Astrocyte (in vitro differentiated cells and primary cell): ENCODE results near the gene SLC17A1. TPM values are rescaled to one million over a fixed set of nuclear protein-coding genes. Genes with fewer than 3 reads are reported as not detected.
A peak's percentile ranks its signal among the peaks of the same experiment; 100 is the strongest.

ENCODE experiments used
- DNase-seq: peaks from one replicate; pipeline ENCODE4 v3.0.0-alpha.2; 2010; ENCODE audit warnings: low read depth
- FAIRE-seq: peaks from 2 replicates; lab custom pipeline; 2011; peaks lifted over from hg19 to GRCh38; lab: Jason Lieb, UNC
- H2AFZ ChIP-seq: 2 replicates; pipeline ENCODE4 v1.6.0; 2012; ENCODE audit warnings: low read depth, low read length, inconsistent platforms
- H3K27ac ChIP-seq: 2 replicates; pipeline ENCODE4 v1.5.1; 2011; ENCODE audit warnings: low read depth, low read length, inconsistent platforms
- H3K27me3 ChIP-seq: 2 replicates; pipeline ENCODE4 v1.6.0; 2011; ENCODE audit warnings: low read length, inconsistent platforms; ENCODE audit not compliant: insufficient read depth
- H3K36me3 ChIP-seq: 2 replicates; pipeline ENCODE4 v1.5.1; 2011; ENCODE audit warnings: low read length, inconsistent platforms; ENCODE audit not compliant: insufficient read depth
- H3K4me1 ChIP-seq: 2 replicates; pipeline ENCODE4 v1.5.1; 2011; ENCODE audit warnings: low read length, inconsistent platforms; ENCODE audit not compliant: insufficient read depth
- H3K4me2 ChIP-seq: 2 replicates; pipeline ENCODE4 v1.6.0; 2012; ENCODE audit warnings: low read length, inconsistent platforms
- H3K4me3 ChIP-seq: 2 replicates; pipeline ENCODE4 v1.5.1; 2011; ENCODE audit warnings: low read depth, mild to moderate bottlenecking, low read length, inconsistent platforms; ENCODE audit not compliant: insufficient read depth
- H3K79me2 ChIP-seq: 2 replicates; pipeline ENCODE4 v1.6.0; 2012; ENCODE audit warnings: mild to moderate bottlenecking, low read length, inconsistent platforms; ENCODE audit not compliant: insufficient read depth
- H3K9ac ChIP-seq: 2 replicates; pipeline ENCODE4 v1.6.0; 2012; ENCODE audit warnings: mild to moderate bottlenecking, low read length, inconsistent platforms
- H3K9me3 ChIP-seq: 2 replicates; pipeline ENCODE4 v1.5.1; 2012; ENCODE audit warnings: low read depth, mild to moderate bottlenecking, low read length, inconsistent platforms; ENCODE audit not compliant: insufficient read depth
- H4K20me1 ChIP-seq: 2 replicates; pipeline ENCODE4 v1.6.0; 2012; ENCODE audit warnings: low read length, inconsistent platforms; ENCODE audit not compliant: insufficient read depth
- H3K27ac Mint-ChIP-seq: one replicate; pipeline ENCODE4 v1.8.0; 2021; ENCODE audit warnings: mild to moderate bottlenecking, mixed read lengths; ENCODE audit not compliant: unreplicated experiment
- H3K27me3 Mint-ChIP-seq: one replicate; pipeline ENCODE4 v1.8.0; 2021; ENCODE audit warnings: low read depth, mixed read lengths; ENCODE audit not compliant: unreplicated experiment
- H3K36me3 Mint-ChIP-seq: one replicate; pipeline ENCODE4 v1.8.0; 2021; ENCODE audit warnings: low read depth, mixed read lengths; ENCODE audit not compliant: unreplicated experiment
- H3K4me1 Mint-ChIP-seq: one replicate; pipeline ENCODE4 v1.8.0; 2021; ENCODE audit warnings: low read depth, mixed read lengths; ENCODE audit not compliant: unreplicated experiment
- H3K4me3 Mint-ChIP-seq: one replicate; pipeline ENCODE4 v1.8.0; 2021; ENCODE audit warnings: mild to moderate bottlenecking, moderate library complexity, mixed read lengths; ENCODE audit not compliant: unreplicated experiment
- H3K9me3 Mint-ChIP-seq: one replicate; pipeline ENCODE4 v1.8.0; 2021; ENCODE audit warnings: mild to moderate bottlenecking, mixed read lengths; ENCODE audit not compliant: unreplicated experiment
- EZH2 ChIP-seq: IDR thresholded peaks from 2 replicates; pipeline ENCODE4 v1.6.1; 2012; ENCODE audit warnings: mild to moderate bottlenecking, low read length, inconsistent platforms; ENCODE audit not compliant: insufficient read depth
- total RNA-seq: library from RNA; stranded (reverse); gene quantifications from 2 replicates; pipeline ENCODE4 v1.2.1, GENCODE V29; 2021
- TF ChIP-seq, protein P1 (sequence below): IDR thresholded peaks from 2 replicates; pipeline ENCODE4 v1.5.1; 2011; ENCODE audit warnings: low read depth, mild to moderate bottlenecking, inconsistent platforms, low read length, moderate library complexity; ENCODE audit not compliant: insufficient read depth

Gene SLC17A1
- total RNA-seq, 1 donor from 2014 or later, result not detected

- no peak overlapping the region for H3K4me3 Mint-ChIP-seq
- no peak for DNase-seq
- Histone ChIP-seq H3K4me3 (no peak overlapping the region), H3K79me2 (no peaks in the 10 kb centered on the region), H3K9ac (no peak overlapping the region), H3K4me1 (no peaks in the 10 kb centered on the region), H4K20me1 (no peaks in the 10 kb centered on the region), H3K4me2 (no peak overlapping the region), H2AFZ (no peak overlapping the region), H3K9me3 (no peaks in the 10 kb centered on the region), H3K36me3 (no peaks in the 10 kb centered on the region), H3K27me3 (no peaks in the 10 kb centered on the region), H3K27ac (no peak overlapping the region)
- peak overlapping the region; percentile 42 for H3K27ac Mint-ChIP-seq
- FAIRE-seq, result no peak
- TF ChIP-seq EZH2, result no peak
- TF ChIP-seq, protein P1, sequence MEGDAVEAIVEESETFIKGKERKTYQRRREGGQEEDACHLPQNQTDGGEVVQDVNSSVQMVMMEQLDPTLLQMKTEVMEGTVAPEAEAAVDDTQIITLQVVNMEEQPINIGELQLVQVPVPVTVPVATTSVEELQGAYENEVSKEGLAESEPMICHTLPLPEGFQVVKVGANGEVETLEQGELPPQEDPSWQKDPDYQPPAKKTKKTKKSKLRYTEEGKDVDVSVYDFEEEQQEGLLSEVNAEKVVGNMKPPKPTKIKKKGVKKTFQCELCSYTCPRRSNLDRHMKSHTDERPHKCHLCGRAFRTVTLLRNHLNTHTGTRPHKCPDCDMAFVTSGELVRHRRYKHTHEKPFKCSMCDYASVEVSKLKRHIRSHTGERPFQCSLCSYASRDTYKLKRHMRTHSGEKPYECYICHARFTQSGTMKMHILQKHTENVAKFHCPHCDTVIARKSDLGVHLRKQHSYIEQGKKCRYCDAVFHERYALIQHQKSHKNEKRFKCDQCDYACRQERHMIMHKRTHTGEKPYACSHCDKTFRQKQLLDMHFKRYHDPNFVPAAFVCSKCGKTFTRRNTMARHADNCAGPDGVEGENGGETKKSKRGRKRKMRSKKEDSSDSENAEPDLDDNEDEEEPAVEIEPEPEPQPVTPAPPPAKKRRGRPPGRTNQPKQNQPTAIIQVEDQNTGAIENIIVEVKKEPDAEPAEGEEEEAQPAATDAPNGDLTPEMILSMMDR, result no peak
- no peaks in the 10 kb centered on the region for H3K27me3 Mint-ChIP-seq
- no peaks in the 10 kb centered on the region for H3K9me3 Mint-ChIP-seq
- peaks cover 9% of the 10 kb centered on the region for H3K4me1 Mint-ChIP-seq
- no peaks in the 10 kb centered on the region for H3K36me3 Mint-ChIP-seq
Observed at GRCh38 chr6:25774120-25774715, 57.6 kb downstream of the SLC17A1 start.

GRCh38 chr6:25769983-25770382 lies 61.9 kb downstream of the SLC17A1 start:
- DNase-seq, result peak; percentile 1
- no peaks in the 10 kb centered on the region for H3K4me1 ChIP-seq

DNA sequence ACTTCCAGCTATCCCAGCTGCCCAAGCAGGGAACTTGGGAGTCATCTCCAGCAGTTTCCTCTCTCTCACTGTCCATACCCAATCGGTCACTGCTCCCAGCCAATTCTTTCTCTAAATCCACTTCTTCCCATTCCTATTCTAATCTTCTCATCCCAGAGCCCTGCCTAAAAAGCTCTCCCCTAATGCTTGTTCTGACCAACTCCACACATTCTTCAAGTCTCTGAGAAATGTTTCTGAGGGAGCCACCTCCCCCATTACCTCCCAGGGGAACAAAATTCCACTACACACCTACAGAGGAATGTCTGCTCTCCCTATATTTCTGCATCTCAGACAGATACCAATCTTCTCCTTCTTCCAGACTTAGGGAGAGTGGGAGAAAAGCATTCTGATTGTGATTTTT lies 63.3 kb downstream of the SLC17A1 start:
- Histone ChIP-seq H2AFZ (no peak overlapping the region), H3K79me2 (no peaks in the 10 kb centered on the region), H3K27ac (no peak overlapping the region), H3K4me2 (no peak overlapping the region), H3K4me3 (no peak overlapping the region), H3K36me3 (no peaks in the 10 kb centered on the region), H3K27me3 (no peaks in the 10 kb centered on the region), H3K9me3 (no peaks in the 10 kb centered on the region), H3K9ac (no peak overlapping the region), H4K20me1 (no peaks in the 10 kb centered on the region), H3K4me1 (no peaks in the 10 kb centered on the region)
- Mint-ChIP-seq H3K4me3 (no peak overlapping the region), H3K36me3 (no peaks in the 10 kb centered on the region), H3K27ac (no peak overlapping the region), H3K27me3 (peaks cover under 1% of the 10 kb centered on the region), H3K4me1 (peaks cover 11% of the 10 kb centered on the region), H3K9me3 (no peaks in the 10 kb centered on the region)
- FAIRE-seq (no peak), DNase-seq (no peak)
- no peak for TF ChIP-seq EZH2
- TF ChIP-seq, protein P1, result no peak

More at GRCh38 chr6:25769983-25770382, 61.9 kb downstream of the SLC17A1 start:
- Histone ChIP-seq H3K4me3 (no peak overlapping the region), H4K20me1 (no peaks in the 10 kb centered on the region), H3K79me2 (no peaks in the 10 kb centered on the region), H3K27me3 (no peaks in the 10 kb centered on the region), H3K4me2 (no peak overlapping the region), H3K9ac (no peak overlapping the region), H3K36me3 (no peaks in the 10 kb centered on the region), H3K9me3 (no peaks in the 10 kb centered on the region), H3K27ac (no peak overlapping the region), H2AFZ (no peak overlapping the region)
- TF ChIP-seq, protein P1, result no peak
- TF ChIP-seq EZH2, result no peak
- Mint-ChIP-seq H3K4me3 (no peak overlapping the region), H3K4me1 (peaks cover 11% of the 10 kb centered on the region), H3K36me3 (no peaks in the 10 kb centered on the region), H3K9me3 (no peaks in the 10 kb centered on the region), H3K27ac (no peak overlapping the region), H3K27me3 (no peaks in the 10 kb centered on the region)
- FAIRE-seq, result no peak
